HG02642 (cell line): ENCODE results near the gene PHTF2.
"Not testable (repeated sequence)": the region's sequence is repeated elsewhere in the genome, so short reads cannot be mapped to it uniquely, and the experiment has no call there.

Experiments used
- ATAC-seq: cut with Tn5 transposase; IDR thresholded peaks from one replicate; pipeline ENCODE4 v1.9.1; 2021; ENCODE audit warnings: mild to moderate bottlenecking; ENCODE audit not compliant: unreplicated experiment, poor library complexity

PHTF2 gene

DNA sequence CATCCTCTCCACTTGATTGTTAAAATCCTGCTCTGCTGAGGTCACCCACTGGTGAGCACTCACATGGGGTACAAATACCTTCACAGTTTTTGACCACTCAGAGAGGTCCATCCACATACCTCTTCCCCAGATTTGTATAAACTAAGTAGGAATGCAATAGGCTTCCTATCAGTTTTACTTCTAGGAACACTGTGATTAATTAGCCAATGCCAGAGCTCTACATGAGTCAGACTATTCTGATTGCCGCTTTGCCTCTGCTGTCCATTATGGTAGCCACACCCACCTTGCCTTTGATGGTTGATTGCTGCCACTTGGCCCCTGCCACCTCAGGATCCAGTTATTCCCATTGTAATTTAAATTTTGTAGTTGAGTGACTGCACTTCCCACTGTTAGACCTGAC is 73.7 kb downstream of the PHTF2 start:
- not testable (repeated sequence) for ATAC-seq

DNA sequence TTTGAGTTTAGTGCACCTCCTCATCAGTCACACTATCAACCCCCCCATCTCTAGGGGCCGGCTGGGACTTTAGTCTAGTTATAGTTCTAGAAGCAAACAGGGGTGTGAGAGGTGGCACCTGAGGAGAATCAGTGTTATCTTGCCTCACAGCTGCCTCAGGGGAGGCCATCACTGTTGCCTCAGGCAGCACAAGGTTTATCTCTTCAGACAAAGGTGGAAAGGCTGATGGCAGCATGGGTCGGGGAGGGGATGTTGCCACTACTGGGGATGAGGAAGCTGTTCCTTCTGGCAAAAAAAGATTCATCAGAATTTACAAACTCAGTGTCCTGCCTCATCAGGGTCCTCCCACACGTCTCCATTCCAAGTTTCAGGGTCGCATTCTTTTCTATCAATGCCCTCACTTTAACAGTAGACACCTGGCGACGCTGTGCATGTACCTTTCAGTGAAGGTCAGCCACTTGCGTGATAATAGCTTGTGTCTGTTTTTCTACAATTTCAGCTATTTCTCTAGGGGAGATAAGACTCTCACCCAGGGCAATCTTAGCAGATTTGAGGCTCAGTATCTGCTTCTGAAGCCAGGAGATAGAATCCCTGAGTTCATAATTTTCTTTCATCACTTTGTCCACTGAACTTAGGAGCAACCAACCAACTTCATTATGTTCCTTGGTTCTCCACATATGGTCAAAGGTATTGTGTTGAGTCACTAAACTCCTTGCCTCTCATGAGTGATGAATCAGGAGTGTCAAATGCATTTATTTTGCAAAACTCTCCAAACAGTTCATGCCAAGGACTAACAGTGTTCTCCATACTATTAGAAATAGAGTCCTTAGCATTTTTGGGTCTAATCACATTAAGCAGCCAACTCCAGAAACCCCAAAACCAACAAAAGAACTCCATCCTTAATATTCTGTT is 75.1 kb downstream of the PHTF2 start:
- not testable (repeated sequence) for ATAC-seq

GRCh38 chr7:77877791-77878190 is 79.2 kb downstream of the PHTF2 start:
- no peak for ATAC-seq

DNA sequence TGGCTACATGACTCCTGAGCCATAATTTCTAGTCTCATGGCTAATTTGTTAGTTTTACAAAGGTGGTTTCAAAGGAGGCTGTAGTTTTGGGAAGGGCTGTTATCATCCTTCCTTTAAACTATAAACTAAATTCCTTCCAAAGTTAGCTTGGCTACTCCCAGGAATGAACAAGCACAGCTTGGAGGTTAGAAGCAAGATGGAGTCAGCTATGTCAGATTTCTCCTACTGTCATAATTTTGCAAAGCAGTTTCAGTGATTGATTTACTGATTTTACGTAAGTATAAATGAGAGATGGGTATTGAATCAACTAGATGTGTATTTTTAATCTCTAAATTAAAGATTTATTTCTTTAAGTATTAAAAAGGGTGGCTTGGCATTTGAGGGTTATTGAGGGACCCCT is 79.9 kb downstream of the PHTF2 start:
- no peak for ATAC-seq

GRCh38 chr7:77879272-77879671 is 80.7 kb downstream of the PHTF2 start:
- ATAC-seq: no peak

GRCh38 chr7:77881871-77882270 is 83.3 kb downstream of the PHTF2 start:
- no peak for ATAC-seq

DNA sequence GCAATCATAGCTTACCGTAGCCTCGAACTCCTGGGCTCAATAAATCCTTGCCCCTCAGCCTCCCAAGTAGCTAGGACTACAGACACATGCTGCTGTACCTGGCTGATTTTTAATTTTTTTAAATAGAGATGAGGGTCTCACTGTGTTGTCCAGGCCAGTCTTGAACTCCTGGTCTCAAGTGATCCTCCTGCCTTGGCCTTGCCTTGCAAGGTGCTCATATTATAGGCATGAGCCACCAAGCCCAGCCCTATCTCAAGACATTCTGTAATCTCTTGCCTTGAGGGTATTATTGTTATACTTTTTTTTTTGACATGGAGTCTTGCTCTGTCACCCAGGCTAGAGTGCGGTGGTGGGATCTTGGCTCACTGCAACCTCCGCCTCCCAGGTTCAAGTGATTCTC is 86.6 kb downstream of the PHTF2 start:
- ATAC-seq: no peak

GRCh38 chr7:77887567-77887966 is 89.0 kb downstream of the PHTF2 start:
- no peak for ATAC-seq

GRCh38 chr7:77888998-77889397 is 90.4 kb downstream of the PHTF2 start:
- no peak for ATAC-seq

DNA sequence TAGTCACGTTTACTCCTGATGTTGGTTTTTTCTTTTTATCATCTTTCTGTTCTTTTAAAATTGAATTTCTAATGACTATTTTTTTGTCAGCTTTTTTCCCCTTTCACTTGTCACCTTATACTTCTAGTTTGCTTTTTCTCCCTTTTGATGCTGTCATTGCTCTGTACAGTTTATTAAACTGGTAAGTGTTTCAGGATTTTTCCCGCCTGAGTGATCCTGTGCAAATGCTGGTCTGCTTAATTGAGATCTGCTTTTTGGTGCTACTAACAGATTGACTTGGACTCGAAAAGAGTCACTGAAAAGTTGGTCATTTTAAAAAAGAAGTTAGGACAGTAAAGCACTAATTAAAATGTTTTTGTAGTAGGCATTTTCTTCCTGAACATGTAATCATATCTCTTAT is 95.2 kb downstream of the PHTF2 start:
- ATAC-seq: no peak

GRCh38 chr7:77894574-77895091 is 96.1 kb downstream of the PHTF2 start:
- ATAC-seq: no peak

- no peak for ATAC-seq
Measured at GRCh38 chr7:77895905-77896304, 97.3 kb downstream of the PHTF2 start.

DNA sequence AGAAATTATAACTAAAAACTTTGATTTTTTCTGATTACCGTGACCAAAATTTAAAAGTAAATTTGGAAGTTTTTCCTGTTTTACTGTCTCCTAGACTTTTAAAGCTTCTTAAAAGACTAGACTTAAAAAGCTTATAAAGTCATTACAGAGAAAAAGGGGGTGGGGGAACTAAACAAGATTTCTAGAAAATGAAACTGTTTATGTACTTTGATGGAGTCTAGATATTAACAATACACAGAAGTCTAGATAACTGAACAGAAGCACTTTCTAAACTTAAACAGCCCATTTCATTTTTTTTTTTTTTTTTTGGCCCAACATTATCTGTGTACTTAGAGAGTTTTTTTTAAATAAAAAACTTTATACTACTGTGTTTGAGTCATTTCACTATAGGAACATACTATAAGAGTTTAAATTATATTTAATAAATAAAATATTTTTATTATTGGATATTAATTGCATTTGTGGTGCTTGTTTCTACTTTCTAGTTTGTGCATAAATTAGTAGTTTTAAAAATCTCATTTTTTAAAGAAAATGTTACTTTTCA is 98.5 kb downstream of the PHTF2 start:
- no peak for ATAC-seq

GRCh38 chr7:77899516-77899915 is 100.9 kb downstream of the PHTF2 start:
- ATAC-seq: no peak

GRCh38 chr7:77903597-77903996 is 105.0 kb downstream of the PHTF2 start:
- no peak for ATAC-seq

GRCh38 chr7:77904252-77904651 is 105.7 kb downstream of the PHTF2 start:
- ATAC-seq: no peak

DNA sequence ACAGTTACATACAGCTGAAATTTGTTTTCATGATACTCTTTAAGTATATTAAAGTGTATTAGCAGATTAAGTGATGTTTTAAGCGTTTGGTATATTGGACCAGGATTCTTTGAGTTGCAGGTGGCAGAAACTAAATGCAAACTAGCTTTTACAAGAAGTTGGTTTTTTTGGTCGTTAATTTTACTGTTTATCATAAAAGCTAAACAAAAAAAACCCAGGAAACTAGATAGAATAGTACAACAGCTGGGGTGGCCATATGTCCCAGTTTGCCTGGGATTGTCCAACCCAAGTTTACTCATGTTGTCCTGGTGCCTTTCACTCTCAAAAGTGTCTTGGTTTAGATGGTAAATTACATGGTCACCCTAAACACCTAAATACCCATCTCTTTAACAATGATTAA is 108.7 kb downstream of the PHTF2 start:
- no peak for ATAC-seq

GRCh38 chr7:77908664-77909063 is 110.1 kb downstream of the PHTF2 start:
- ATAC-seq: no peak

- ATAC-seq: no peak
Measured at GRCh38 chr7:77910124-77910523, 111.6 kb downstream of the PHTF2 start.

GRCh38 chr7:77912293-77912692 is 113.7 kb downstream of the PHTF2 start:
- no peak for ATAC-seq

- no peak for ATAC-seq
Measured at GRCh38 chr7:77913977-77914607, 115.5 kb downstream of the PHTF2 start.
